Kidney (tissue), 14 donors: ENCODE measurements around the gene XPO5. TPM values are rescaled to one million over a fixed set of nuclear protein-coding genes. Genes with fewer than 3 reads are reported as not detected.
"Not testable (repeated sequence)": the region's sequence is repeated elsewhere in the genome, so short reads cannot be mapped to it uniquely, and the experiment has no call there.

Experiments used
- DNase-seq, 5 donors: peaks; one replicate each; pipeline ENCODE4 v3.0.0-alpha.2; 2013 to 2020
- FAIRE-seq: peaks from 2 replicates; lab custom pipeline; 2012; peaks lifted over from hg19 to GRCh38; lab: Jason Lieb, UNC
- H3K27ac ChIP-seq, 2 donors: one replicate each; pipeline ENCODE4 v1.7.0; 2013; ENCODE audit warnings: low read depth in 2 of 2, low read length in 2 of 2, inconsistent platforms in 1 of 2
- H3K27me3 ChIP-seq: one replicate; pipeline ENCODE4 v1.7.1; 2013; ENCODE audit warnings: low read length, inconsistent platforms; ENCODE audit not compliant: control insufficient read depth, insufficient read depth
- H3K36me3 ChIP-seq, 3 donors: one replicate each; pipeline versions ENCODE4 v1.7.0 to v1.7.1; 2013; ENCODE audit warnings: low read length in 3 of 3, control low read depth in 1 of 3, inconsistent platforms in 1 of 3; ENCODE audit not compliant: insufficient read depth in 3 of 3, control insufficient read depth in 2 of 3
- H3K4me1 ChIP-seq, 3 donors: one replicate each; pipeline versions ENCODE4 v1.7.0 to v1.7.1; 2013; ENCODE audit warnings: low read length in 3 of 3, inconsistent platforms in 1 of 3, low read depth in 1 of 3; ENCODE audit not compliant: control insufficient read depth in 2 of 3, insufficient read depth in 2 of 3
- H3K4me3 ChIP-seq, 3 donors: one replicate each; pipeline versions ENCODE4 v1.7.0 to v1.8.1; 2013; ENCODE audit warnings: low read length in 3 of 3, control low read depth in 1 of 3, inconsistent platforms in 1 of 3
- H3K9ac ChIP-seq, 3 donors: one replicate each; pipeline versions ENCODE4 v1.7.0 to v1.7.1; 2013; ENCODE audit warnings: low read length in 3 of 3, control low read depth in 1 of 3, inconsistent platforms in 1 of 3
- H3K9me3 ChIP-seq, 3 donors: one replicate each; pipeline versions ENCODE4 v1.7.0 to v1.7.1; 2013; ENCODE audit warnings: low read length in 3 of 3, control low read depth in 1 of 3, inconsistent platforms in 1 of 3; ENCODE audit not compliant: control insufficient read depth in 2 of 3, insufficient read depth in 1 of 3
- intact Hi-C: fragments of 100-400 bp; cut with DNase I; formaldehyde crosslinking; loops from one replicate; pipeline ENCODE4 v1.11.1; 2022
- polyA plus RNA-seq: library from polyadenylated mRNA; stranded (reverse); fragments of 350-450 nt; fragmentation: Illumina TruSeq; extraction: RNeasy Lipid Tissue Mini Kit (QIAGEN cat#74804); gene quantifications from one replicate; pipeline ENCODE4 v1.2.3, GENCODE V29; 2014; ENCODE audit warnings: low read depth, low replicate concordance; ENCODE audit not compliant: insufficient read depth
- total RNA-seq: library from RNA; stranded (reverse); fragmentation: NEBNext Ultra II Directional; extraction: Animal tissue kit (Norgen Biotek cat#: 25700); gene quantifications from one replicate; pipeline ENCODE4 v1.2.1, GENCODE V29; 2021
- TF ChIP-seq, protein P1 (sequence below): IDR thresholded peaks from 3 replicates; pipeline ENCODE4 v1.5.1; 2012; ENCODE audit warnings: mild to moderate bottlenecking, moderate library complexity, borderline replicate concordance; ENCODE audit not compliant: insufficient read depth; ENCODE audit errors: extremely low read depth
- donor health status: control.
- donor health status: control.
- donor health status: control.
- donor health status: control.
- donor health status: control.
- donor health status: DM: yes; HTN: yes; CAD: no.
- donor health status: Normal renal cell carcinoma (clear cell type).

The XPO5 gene
- total and polyA plus RNA-seq, 2 donors from 2014 or later: 7.5 to 34.3 TPM

DNA sequence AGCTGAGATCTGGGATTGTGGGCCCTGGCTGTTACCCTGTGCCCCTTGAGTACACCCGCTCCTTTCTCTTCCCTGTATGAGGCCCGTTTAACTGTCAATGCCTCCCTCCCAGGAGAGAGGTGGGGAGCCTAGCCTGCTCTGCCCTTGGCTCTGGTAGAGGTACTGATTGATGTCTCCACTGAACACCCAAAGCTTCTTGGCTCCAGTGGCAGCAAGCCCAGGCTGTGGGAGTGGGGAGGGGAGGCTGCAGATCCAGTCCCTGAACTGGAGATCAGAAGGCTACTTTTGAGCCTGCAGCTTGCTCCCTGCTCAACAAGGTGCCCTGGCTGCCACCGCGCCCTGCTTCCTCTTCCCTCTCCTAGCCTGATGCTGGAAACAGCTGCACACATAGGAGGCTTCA lies 73.2 kb downstream of the XPO5 start:
- Histone ChIP-seq H3K9me3 (no peaks in the 10 kb centered on the region), H3K36me3 (peaks cover 5 to 61% (median 35%) of the 10 kb centered on the region in 3 donors), H3K4me1 (peaks cover 0 to 7% (median 0%) of the 10 kb centered on the region in 3 donors), H3K4me3 (no peak overlapping the region), H3K27ac (no peak overlapping the region), H3K9ac (no peak overlapping the region), H3K27me3 (no peaks in the 10 kb centered on the region)
- TF ChIP-seq, protein P1, sequence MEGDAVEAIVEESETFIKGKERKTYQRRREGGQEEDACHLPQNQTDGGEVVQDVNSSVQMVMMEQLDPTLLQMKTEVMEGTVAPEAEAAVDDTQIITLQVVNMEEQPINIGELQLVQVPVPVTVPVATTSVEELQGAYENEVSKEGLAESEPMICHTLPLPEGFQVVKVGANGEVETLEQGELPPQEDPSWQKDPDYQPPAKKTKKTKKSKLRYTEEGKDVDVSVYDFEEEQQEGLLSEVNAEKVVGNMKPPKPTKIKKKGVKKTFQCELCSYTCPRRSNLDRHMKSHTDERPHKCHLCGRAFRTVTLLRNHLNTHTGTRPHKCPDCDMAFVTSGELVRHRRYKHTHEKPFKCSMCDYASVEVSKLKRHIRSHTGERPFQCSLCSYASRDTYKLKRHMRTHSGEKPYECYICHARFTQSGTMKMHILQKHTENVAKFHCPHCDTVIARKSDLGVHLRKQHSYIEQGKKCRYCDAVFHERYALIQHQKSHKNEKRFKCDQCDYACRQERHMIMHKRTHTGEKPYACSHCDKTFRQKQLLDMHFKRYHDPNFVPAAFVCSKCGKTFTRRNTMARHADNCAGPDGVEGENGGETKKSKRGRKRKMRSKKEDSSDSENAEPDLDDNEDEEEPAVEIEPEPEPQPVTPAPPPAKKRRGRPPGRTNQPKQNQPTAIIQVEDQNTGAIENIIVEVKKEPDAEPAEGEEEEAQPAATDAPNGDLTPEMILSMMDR: no peak
- intact Hi-C loops: loop anchor here (10.0 kb wide), 1 partner anchor 48 kb away; the partner anchor contains the start of gene DLK2
- DNase-seq (no peak), FAIRE-seq (no peak)

DNA sequence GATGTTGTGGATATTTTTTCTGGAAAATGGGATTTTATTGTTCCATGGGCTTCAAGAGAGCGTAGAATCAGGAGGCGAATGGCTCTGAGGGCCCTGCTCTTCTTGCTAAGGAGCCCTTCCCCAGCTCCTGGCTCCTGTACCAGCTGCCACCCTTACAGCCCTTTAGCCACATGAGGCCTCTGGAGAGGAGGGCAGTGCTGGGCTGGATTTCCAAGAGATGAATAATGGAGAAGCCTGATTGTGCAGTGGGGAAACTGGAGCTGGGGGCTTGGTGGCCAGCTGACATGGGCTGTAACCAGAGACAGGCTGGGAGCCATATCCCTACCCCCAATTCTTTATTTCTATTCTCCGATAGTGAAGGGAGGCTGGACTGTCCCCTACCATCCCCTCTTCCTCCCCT lies 74.9 kb downstream of the XPO5 start:
- Histone ChIP-seq H3K4me1 (peaks cover 0 to 9% (median 0%) of the 10 kb centered on the region in 3 donors), H3K4me3 (no peak overlapping the region), H3K27me3 (no peaks in the 10 kb centered on the region), H3K36me3 (peaks cover 5 to 61% (median 35%) of the 10 kb centered on the region in 3 donors), H3K27ac (no peak overlapping the region), H3K9ac (no peak overlapping the region), H3K9me3 (no peaks in the 10 kb centered on the region)
- TF ChIP-seq, protein P1: no peak
- FAIRE-seq: no peak
- DNase-seq: no peak
- intact Hi-C loops: loop anchor here (10.0 kb wide), 1 partner anchor 46 kb away; the partner anchor contains the start of gene DLK2

DNA sequence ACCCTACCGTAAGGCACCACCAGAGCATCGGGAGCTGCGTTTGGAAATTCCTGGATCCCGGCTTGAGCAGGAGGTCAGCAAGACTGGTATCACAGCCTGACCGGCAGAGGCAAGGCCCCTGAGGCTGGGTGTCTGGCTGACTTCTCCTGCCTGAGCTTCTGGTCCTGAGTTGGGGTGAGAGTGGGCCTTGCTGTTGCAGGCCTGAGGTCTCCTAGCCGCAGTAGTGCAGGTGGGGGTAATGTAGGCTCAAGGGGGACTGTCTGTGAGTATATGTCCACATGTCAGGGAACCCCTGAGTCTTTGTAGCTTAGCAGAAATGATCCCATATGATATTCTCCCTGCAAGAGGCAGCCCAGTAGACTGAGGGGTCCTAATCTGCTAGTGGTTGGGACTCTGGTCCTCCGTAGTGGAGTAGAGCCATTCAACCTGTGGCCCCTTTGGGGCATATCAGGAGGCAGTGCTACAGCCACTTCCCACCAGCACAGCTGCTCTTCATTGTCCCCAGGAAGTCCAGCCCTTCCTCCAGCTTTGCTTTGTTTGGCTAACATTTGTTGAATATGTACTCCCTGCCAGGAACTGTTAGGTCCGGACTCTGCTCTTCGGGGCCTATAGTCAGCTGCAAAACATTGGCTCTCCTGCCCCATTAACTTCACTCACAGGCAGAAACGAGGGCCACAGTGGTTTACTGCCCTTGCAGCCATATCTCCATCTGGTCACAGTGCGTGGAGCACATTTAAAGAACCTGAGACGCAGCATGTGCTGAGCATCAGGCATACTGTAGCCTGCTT lies 76.6 kb downstream of the XPO5 start:
- no peaks in the 10 kb centered on the region for H3K9me3 ChIP-seq
- H3K36me3 ChIP-seq: peaks cover 5 to 55% (median 32%) of the 10 kb centered on the region in 3 donors
- peaks cover 0 to 13% (median 2%) of the 10 kb centered on the region in 3 donors for H3K4me1 ChIP-seq
- H3K9ac ChIP-seq: no peak overlapping the region
- no peak for FAIRE-seq
- H3K27me3 ChIP-seq: no peaks in the 10 kb centered on the region
- no peak overlapping the region for H3K4me3 ChIP-seq
- H3K27ac ChIP-seq: no peak overlapping the region
- peak in 1 of 5 donors; percentile 26 for DNase-seq
- intact Hi-C loops: no loop called here
- TF ChIP-seq, protein P1: no peak

DNA sequence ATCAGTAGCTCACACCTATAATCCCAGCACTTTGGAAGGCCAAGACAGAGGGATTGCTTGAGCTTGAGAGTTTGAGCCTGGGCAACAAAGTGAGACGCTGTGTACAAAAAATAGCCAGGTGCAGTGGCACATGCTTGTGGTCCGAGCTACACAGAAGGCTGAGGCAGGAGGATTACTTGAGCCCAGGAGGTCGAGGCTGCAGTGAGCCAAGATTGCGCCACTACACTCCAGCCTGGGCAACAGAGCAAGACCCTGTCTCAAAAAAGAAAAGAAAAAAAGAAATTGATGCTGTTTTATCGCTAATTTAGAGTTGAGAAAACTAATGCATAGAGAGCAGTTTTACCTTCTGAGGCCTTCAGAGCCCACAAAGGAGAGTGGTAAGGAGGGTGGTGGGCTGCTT lies 77.5 kb downstream of the XPO5 start:
- H3K9me3 ChIP-seq, H3K27ac ChIP-seq, H3K9ac ChIP-seq, H3K4me3 ChIP-seq, FAIRE-seq, DNase-seq, intact Hi-C loops, H3K27me3 ChIP-seq: not testable (repeated sequence)
- H3K4me1 ChIP-seq: peaks cover 0 to 15% (median 10%) of the 10 kb centered on the region in 3 donors
- peaks cover 5 to 50% (median 32%) of the 10 kb centered on the region in 3 donors for H3K36me3 ChIP-seq
